GM12872 (cell line): ENCODE data around the gene PCED1B.

Experiments
- CTCF ChIP-seq: IDR thresholded peaks from 3 replicates; pipeline ENCODE4 v1.5.1; 2011; ENCODE audit warnings: low read depth, mild to moderate bottlenecking, low read length, moderate library complexity; ENCODE audit not compliant: insufficient read depth

Gene PCED1B

GRCh38 chr12:47249082-47249481 is 169.7 kb downstream of the PCED1B start:
- TF ChIP-seq CTCF = no peak

- TF ChIP-seq CTCF = no peak
These were observed 170.4 kb downstream of the PCED1B start for GRCh38 chr12:47249719-47250357.

GRCh38 chr12:47251919-47252318 is 172.5 kb downstream of the PCED1B start:
- no peak for TF ChIP-seq CTCF

GRCh38 chr12:47264951-47265350 is 185.5 kb downstream of the PCED1B start:
- no peak for TF ChIP-seq CTCF

- TF ChIP-seq CTCF = no peak
These were observed 186.0 kb downstream of the PCED1B start for GRCh38 chr12:47265391-47265790.

GRCh38 chr12:47267571-47267970 is 188.2 kb downstream of the PCED1B start:
- no peak for TF ChIP-seq CTCF

- TF ChIP-seq CTCF = no peak
These were observed 189.4 kb downstream of the PCED1B start for GRCh38 chr12:47268501-47269454.
